Measurements from ENCODE around the gene ZBTB46.
"Not testable (repeated sequence)": the region's sequence is repeated elsewhere in the genome, so short reads cannot be mapped to it uniquely, and the experiment has no call there.

Gene ZBTB46

GRCh38 chr20:63783970-63784369 is 47.1 kb downstream of the ZBTB46 start:
- DNase-seq, result no peak

GRCh38 chr20:63782521-63782971 is 48.5 kb downstream of the ZBTB46 start:
- no peak for DNase-seq

GRCh38 chr20:63782051-63782471 is 49.0 kb downstream of the ZBTB46 start:
- DNase-seq, result no peak

- no peak for DNase-seq
Observed at GRCh38 chr20:63781181-63781580, 49.9 kb downstream of the ZBTB46 start.

GRCh38 chr20:63778857-63779256 is 52.2 kb downstream of the ZBTB46 start:
- no peak for DNase-seq

GRCh38 chr20:63778034-63778752 is 52.9 kb downstream of the ZBTB46 start:
- DNase-seq, result no peak

- DNase-seq, result no peak
Observed at GRCh38 chr20:63777614-63778013, 53.5 kb downstream of the ZBTB46 start.

- DNase-seq, result not testable (repeated sequence)
Observed at GRCh38 chr20:63776875-63777274, 54.2 kb downstream of the ZBTB46 start.

- peak; percentile 92 for DNase-seq
Observed at GRCh38 chr20:63775096-63775978, 55.7 kb downstream of the ZBTB46 start.

- no peak for DNase-seq
Observed at GRCh38 chr20:63774306-63774705, 56.8 kb downstream of the ZBTB46 start.

GRCh38 chr20:63773571-63774241 is 57.4 kb downstream of the ZBTB46 start:
- DNase-seq, result no peak

- DNase-seq, result peak; percentile 50
Observed at GRCh38 chr20:63772781-63773518, 58.1 kb downstream of the ZBTB46 start.

- DNase-seq, result no peak
Observed at GRCh38 chr20:63771046-63771707, 59.9 kb downstream of the ZBTB46 start.

GRCh38 chr20:63769891-63770474 is 61.1 kb downstream of the ZBTB46 start:
- no peak for DNase-seq

GRCh38 chr20:63768591-63769515 is 62.2 kb downstream of the ZBTB46 start:
- DNase-seq, result no peak

- DNase-seq, result no peak
Observed at GRCh38 chr20:63767886-63768285, 63.2 kb downstream of the ZBTB46 start.

- DNase-seq, result no peak
Observed at GRCh38 chr20:63767456-63767855, 63.6 kb downstream of the ZBTB46 start.

- DNase-seq, result no peak
Observed at GRCh38 chr20:63766695-63767426, 64.2 kb downstream of the ZBTB46 start.

GRCh38 chr20:63765902-63766301 is 65.2 kb downstream of the ZBTB46 start:
- no peak for DNase-seq
